Activated CD8-positive, alpha-beta T cell treated with anti-CD3 and anti-CD28 coated beads for 36 hours (primary cell): ENCODE measurements around the gene RLF. TPM values are rescaled to one million over a fixed set of nuclear protein-coding genes. Genes with fewer than 3 reads are reported as not detected.

Experiments
- ATAC-seq: fragments of 200-7000 bp; cut with Tn5 transposase; one replicate; pipeline ENCODE4 v1.10.0; 2021; ENCODE audit warnings: mild to moderate bottlenecking, moderate library complexity
- CTCF ChIA-PET: fragments of 350-600 bp; sonication (Branson Sonifier 250); formaldehyde crosslinking; loops from one replicate; lab custom pipeline; 2021; ENCODE audit warnings: antibody characterized with exemption; lab: Charles Lee
- POLR2A ChIA-PET: fragments of 350-600 bp; sonication (Branson Sonifier 250); formaldehyde crosslinking; loops from one replicate; lab custom pipeline; 2021; ENCODE audit warnings: antibody characterized with exemption; lab: Charles Lee
- DNase-seq: peaks from one replicate; pipeline ENCODE4 v3.0.0-alpha.2; 2020
- H3K27ac Mint-ChIP-seq: one replicate; pipeline ENCODE4 v1.8.0; 2021; ENCODE audit warnings: mild to moderate bottlenecking, mixed read lengths
- H3K27me3 Mint-ChIP-seq: one replicate; pipeline ENCODE4 v1.8.0; 2021; ENCODE audit warnings: mixed read lengths
- H3K36me3 Mint-ChIP-seq: one replicate; pipeline ENCODE4 v1.8.0; 2021; ENCODE audit warnings: low read depth, mixed read lengths
- H3K4me1 Mint-ChIP-seq: one replicate; pipeline ENCODE4 v1.8.0; 2021; ENCODE audit warnings: low read depth, mixed read lengths
- H3K4me3 Mint-ChIP-seq: one replicate; pipeline ENCODE4 v1.8.0; 2021; ENCODE audit warnings: mild to moderate bottlenecking, moderate library complexity, mixed read lengths
- H3K9me3 Mint-ChIP-seq: one replicate; pipeline ENCODE4 v1.8.0; 2021; ENCODE audit warnings: mixed read lengths
- intact Hi-C: fragments of 100-400 bp; cut with micrococcal nuclease; formaldehyde crosslinking; loops from one replicate; pipeline ENCODE4 v1.10.0; 2022
- total RNA-seq, 2 experiments: library from RNA; stranded (reverse); gene quantifications; one replicate each; pipeline ENCODE4 v1.2.3, GENCODE V29; 2021
- TF ChIP-seq, protein P1 (sequence below): fragments of 200-600 bp; IDR thresholded peaks from one replicate; pipeline ENCODE4 v1.8.0; 2022; ENCODE audit warnings: antibody characterized with exemption, mild to moderate bottlenecking

The RLF gene
- total RNA-seq, 2 experiments from 2014 or later, result 21.2 to 21.3 TPM

DNA sequence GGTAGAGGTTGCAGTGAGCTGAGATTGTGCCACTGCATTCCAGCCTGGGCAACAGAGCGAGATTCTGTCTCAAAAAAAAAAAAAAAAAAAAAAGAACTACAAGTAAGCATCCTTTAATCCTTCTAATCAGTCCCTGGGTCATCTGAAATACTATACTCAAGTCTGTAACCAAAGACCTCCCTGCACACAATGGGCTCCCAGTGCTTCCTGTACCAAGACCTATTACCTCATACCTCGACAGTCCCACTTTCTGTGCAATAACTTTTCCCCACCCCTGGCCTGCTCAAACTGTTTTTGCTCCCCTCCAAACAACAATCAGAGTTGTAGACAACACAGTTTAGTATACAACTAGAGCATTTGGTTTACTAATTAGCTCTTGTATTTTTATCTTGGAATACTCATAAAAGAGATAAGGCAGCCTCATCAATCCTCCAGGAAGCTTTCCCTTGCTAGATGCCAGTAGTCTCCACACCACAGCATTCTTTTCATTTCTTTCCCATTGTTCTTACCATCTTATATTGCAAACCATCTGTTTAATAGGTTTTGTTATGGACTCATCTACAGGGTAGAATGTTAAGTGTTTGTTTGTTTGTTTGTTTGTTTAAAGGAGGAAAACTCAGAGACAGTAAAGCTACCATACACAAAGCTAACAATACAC is 19.2 kb upstream of the RLF start:
- intact Hi-C loops, result no loop called here
- TF ChIP-seq, protein P1, sequence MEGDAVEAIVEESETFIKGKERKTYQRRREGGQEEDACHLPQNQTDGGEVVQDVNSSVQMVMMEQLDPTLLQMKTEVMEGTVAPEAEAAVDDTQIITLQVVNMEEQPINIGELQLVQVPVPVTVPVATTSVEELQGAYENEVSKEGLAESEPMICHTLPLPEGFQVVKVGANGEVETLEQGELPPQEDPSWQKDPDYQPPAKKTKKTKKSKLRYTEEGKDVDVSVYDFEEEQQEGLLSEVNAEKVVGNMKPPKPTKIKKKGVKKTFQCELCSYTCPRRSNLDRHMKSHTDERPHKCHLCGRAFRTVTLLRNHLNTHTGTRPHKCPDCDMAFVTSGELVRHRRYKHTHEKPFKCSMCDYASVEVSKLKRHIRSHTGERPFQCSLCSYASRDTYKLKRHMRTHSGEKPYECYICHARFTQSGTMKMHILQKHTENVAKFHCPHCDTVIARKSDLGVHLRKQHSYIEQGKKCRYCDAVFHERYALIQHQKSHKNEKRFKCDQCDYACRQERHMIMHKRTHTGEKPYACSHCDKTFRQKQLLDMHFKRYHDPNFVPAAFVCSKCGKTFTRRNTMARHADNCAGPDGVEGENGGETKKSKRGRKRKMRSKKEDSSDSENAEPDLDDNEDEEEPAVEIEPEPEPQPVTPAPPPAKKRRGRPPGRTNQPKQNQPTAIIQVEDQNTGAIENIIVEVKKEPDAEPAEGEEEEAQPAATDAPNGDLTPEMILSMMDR, result no peak
- H3K4me1 Mint-ChIP-seq, result peaks cover 3% of the 10 kb centered on the region
- no peaks in the 10 kb centered on the region for H3K9me3 Mint-ChIP-seq
- POLR2A ChIA-PET, result interaction anchor here (0.6 kb wide), 1 partner anchor 245 kb away, joined by 3 read pairs; no protein-coding TSS in a partner anchor
- peaks cover 19% of the 10 kb centered on the region for H3K27me3 Mint-ChIP-seq
- DNase-seq, result no peak
- CTCF ChIA-PET, result interaction anchor here (1.1 to 7.3 kb wide), 6 partner anchors 11 to 201 kb away, joined by 3 to 167 read pairs (median 5); no protein-coding TSS in a partner anchor
- H3K27ac Mint-ChIP-seq, result no peak overlapping the region
- no peaks in the 10 kb centered on the region for H3K36me3 Mint-ChIP-seq
- ATAC-seq, result no peak
- no peak overlapping the region for H3K4me3 Mint-ChIP-seq

DNA sequence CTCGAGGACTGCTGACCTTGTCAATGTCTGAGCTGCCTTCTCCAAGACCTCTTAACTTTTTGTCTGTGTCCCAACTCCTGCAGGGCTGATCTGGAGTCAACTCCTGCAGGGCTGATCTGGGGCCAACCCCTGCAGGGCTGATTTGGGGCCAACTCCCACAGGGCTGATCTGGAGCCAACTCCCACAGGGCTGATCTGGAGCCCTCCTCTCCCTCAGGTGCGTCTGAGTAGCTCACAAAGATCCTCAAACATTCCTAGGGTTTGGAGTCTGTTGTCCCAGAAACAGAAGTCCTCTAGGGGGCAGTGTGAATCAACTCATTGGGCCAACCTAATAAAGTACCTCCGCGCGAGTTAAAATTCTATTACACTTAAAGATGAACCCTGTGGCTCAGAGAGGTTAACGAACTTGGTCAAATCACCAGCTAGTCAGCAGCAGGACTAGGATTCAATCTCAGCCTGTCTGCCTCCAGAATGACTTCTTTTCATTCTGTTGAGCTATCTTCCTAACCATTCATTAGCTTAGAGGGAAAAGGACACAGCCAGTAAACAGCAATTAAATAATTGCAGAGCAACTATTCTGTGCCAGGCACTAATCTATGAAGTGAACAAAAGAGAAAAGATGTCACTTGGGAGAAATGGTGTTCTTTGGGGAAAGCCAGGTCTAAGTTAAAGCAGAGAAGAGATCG is 17.2 kb upstream of the RLF start:
- ChIA-PET CTCF (interaction anchor here (0.6 to 7.3 kb wide), 90 partner anchors 9 to 818 kb away, joined by 3 to 167 read pairs (median 4); partner anchors contain the start of genes COL9A2, NFYC and SMAP2), POLR2A (interaction anchor here (0.8 to 1.2 kb wide), 3 partner anchors 197 to 340 kb away, joined by 3 read pairs; no protein-coding TSS in a partner anchor)
- Mint-ChIP-seq H3K36me3 (no peaks in the 10 kb centered on the region), H3K4me1 (peaks cover 3% of the 10 kb centered on the region), H3K27me3 (peaks cover 23% of the 10 kb centered on the region), H3K4me3 (no peak overlapping the region), H3K9me3 (no peaks in the 10 kb centered on the region), H3K27ac (no peak overlapping the region)
- TF ChIP-seq, protein P1, result peak; percentile 90
- ATAC-seq (peak; percentile 84), DNase-seq (peak; percentile 71)
- intact Hi-C loops, result loop anchor here (2.0 kb wide), 1 partner anchor 195 kb away; no protein-coding TSS in a partner anchor

DNA sequence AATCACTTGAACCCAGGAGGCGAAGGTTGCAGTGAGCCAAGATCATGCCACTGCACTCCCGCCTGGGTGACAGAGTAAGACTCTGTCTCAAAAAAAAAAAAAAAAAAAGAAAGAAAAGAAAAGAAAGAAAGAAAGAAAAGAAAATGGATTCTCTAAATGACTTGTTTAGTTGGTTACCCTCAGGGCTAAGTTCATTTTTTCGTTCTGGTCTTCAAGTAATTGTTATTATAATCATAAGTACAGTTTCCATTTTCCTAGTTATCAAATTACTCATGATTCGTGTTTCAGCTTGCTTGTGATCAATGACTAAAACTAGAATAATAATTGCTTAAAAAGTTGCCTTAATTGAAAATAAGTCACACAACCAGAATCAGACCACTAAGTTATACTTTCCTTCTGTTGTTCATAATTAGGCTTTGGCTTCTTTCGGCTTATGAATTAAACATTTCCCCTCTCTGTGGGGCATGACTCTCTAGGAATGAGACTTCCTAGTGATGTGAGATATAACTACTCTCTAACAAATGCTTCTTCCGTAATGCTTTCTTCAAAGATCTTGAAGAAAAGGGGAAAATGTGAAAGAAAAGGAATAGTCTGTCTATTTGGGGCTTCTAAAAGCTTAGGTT is 9.6 kb upstream of the RLF start:
- ATAC-seq (no peak), DNase-seq (no peak)
- peaks cover 6% of the 10 kb centered on the region for H3K27me3 Mint-ChIP-seq
- TF ChIP-seq, protein P1, result no peak
- no peaks in the 10 kb centered on the region for H3K9me3 Mint-ChIP-seq
- peaks cover 7% of the 10 kb centered on the region for H3K4me1 Mint-ChIP-seq
- no peak overlapping the region for H3K4me3 Mint-ChIP-seq
- intact Hi-C loops, result loop anchor here (2.0 to 10.0 kb wide), 2 partner anchors 163 to 187 kb away; partner anchors contain the start of gene COL9A2
- ChIA-PET POLR2A (interaction anchor here (1.0 to 1.3 kb wide), 3 partner anchors 187 to 252 kb away, joined by 3 to 5 read pairs (median 3); no protein-coding TSS in a partner anchor), CTCF (interaction anchor here (0.9 to 10.9 kb wide), 33 partner anchors 9 to 297 kb away, joined by 3 to 331 read pairs (median 9); partner anchors contain the start of genes COL9A2 and RLF)
- H3K36me3 Mint-ChIP-seq, result no peaks in the 10 kb centered on the region
- no peak overlapping the region for H3K27ac Mint-ChIP-seq

DNA sequence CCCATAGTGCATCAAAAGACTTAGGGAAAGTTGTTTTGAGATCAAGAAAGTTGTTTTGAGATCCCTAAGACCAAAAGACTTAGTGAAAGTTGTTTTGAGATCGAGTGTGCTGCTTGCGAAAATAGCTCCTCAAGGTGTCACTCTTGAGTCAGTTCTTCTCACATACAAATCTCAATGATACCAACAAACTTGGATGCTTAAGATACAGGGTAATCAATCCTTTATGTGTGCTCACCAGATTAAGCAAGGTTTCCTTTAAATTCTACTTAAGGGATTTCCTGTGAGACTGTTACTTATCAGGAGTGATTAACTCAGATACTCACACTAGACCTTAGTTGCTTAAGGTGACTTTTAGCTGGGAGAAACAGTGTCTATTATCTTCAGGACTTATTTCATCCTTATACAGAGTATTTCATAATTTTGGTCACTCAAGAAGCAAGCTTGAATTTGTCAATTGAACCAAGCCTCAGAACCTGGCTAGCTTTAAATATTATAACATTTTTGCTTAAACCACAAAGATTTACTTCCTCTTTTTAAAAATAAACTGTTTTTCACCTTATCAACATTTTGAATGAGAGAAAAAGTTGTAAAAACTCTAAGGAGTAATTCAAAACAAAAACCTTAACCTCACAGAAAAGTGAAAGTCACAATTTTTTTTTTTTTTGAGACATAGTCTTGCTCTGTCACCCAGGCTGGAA is 8.0 kb upstream of the RLF start:
- peak overlapping the region; percentile 34 for H3K4me3 Mint-ChIP-seq
- peak; percentile 82 for ATAC-seq

More for the DNA sequence above, 8.0 kb upstream of the RLF start:
- H3K36me3 Mint-ChIP-seq, result no peaks in the 10 kb centered on the region
- peaks cover 7% of the 10 kb centered on the region for H3K4me1 Mint-ChIP-seq
- DNase-seq, result peak; percentile 52
- ChIA-PET POLR2A (interaction anchor here (0.7 to 1.6 kb wide), 4 partner anchors 89 to 285 kb away, joined by 3 to 4 read pairs (median 3); no protein-coding TSS in a partner anchor), CTCF (interaction anchor here (0.6 to 10.9 kb wide), 84 partner anchors 9 to 480 kb away, joined by 3 to 331 read pairs (median 6); partner anchors contain the start of genes COL9A2, RLF, TMCO2 and ZFP69B)
- no peaks in the 10 kb centered on the region for H3K9me3 Mint-ChIP-seq
- intact Hi-C loops, result loop anchor here (2.0 to 10.0 kb wide), 2 partner anchors 162 to 186 kb away; partner anchors contain the start of gene COL9A2
- TF ChIP-seq, protein P1, result peak; percentile 74
- peak overlapping the region; percentile 28 for H3K27ac Mint-ChIP-seq
- no peaks in the 10 kb centered on the region for H3K27me3 Mint-ChIP-seq
